ENCODE results near the gene ATP8B1. TPM values are rescaled to one million over a fixed set of nuclear protein-coding genes. Genes with fewer than 3 reads are reported as not detected.

ATP8B1 gene
- total and polyA plus RNA-seq, 2 experiments from 2014 or later, result 1.7 to 3.0 TPM

DNA sequence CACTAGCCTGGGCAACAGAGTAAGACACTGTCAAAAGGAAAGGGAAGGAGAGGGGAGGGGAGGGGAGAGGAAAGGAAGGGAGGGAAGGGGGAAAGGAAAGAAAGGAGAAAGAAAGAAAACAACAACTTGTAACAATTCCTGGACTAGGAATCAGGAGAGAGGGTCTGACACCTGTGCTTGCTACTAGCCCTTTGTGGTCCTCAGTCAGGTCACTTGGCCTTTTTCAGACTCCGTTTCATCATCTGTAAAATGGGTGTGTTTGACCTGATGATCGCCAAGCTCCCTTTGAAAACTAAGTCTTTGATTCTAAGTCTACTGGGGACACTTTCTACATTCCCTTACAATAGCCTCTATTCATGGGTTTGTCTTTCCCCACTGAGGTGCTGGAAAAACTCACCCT is 11.4 kb upstream of the ATP8B1 start (continued):
- TF ChIP-seq, protein P1, sequence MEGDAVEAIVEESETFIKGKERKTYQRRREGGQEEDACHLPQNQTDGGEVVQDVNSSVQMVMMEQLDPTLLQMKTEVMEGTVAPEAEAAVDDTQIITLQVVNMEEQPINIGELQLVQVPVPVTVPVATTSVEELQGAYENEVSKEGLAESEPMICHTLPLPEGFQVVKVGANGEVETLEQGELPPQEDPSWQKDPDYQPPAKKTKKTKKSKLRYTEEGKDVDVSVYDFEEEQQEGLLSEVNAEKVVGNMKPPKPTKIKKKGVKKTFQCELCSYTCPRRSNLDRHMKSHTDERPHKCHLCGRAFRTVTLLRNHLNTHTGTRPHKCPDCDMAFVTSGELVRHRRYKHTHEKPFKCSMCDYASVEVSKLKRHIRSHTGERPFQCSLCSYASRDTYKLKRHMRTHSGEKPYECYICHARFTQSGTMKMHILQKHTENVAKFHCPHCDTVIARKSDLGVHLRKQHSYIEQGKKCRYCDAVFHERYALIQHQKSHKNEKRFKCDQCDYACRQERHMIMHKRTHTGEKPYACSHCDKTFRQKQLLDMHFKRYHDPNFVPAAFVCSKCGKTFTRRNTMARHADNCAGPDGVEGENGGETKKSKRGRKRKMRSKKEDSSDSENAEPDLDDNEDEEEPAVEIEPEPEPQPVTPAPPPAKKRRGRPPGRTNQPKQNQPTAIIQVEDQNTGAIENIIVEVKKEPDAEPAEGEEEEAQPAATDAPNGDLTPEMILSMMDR (conservative IDR thresholded peaks at IDR 0.05; ENCODE audit: low read depth in 2 of 2), result no peak
- TF ChIP-seq EZH2 (IDR thresholded peaks at IDR 0.05; ENCODE audit: low read depth, unreplicated experiment) (no peak), ETS1 (IDR thresholded peaks at IDR 0.05) (no peak), JUNB (IDR thresholded peaks at IDR 0.05; ENCODE audit: unreplicated experiment) (no peak), POLR2AphosphoS5 (IDR thresholded peaks at IDR 0.05; ENCODE audit: low read depth) (no peak)

DNA sequence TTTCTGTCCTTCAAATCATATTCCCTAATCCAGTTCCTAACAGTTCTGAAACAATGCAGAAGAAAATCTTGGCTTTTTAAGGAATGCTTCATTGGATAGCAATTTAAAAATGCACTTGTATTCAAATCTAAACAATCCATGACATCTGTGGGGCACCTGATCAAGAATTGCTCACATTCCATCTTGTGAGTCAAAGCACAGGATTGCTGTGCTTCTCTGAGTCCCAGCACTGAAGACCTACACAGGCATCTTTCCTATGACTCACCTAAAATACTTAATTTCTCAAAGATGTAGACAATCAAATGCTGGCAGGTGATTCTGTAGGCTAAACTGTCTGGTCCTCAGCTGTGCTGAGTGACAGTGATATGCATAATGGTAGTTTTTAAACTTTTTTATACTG is 10.1 kb upstream of the ATP8B1 start:
- Histone ChIP-seq H3K27ac (ENCODE audit: low read depth) (no peak overlapping the region), H3K4me2 (no peak overlapping the region), H2AFZ (no peak overlapping the region), H3K9me2 (ENCODE audit: insufficient read depth) (no peaks in the 10 kb centered on the region), H3K27me3 (ENCODE audit: insufficient read depth) (no peaks in the 10 kb centered on the region), H3F3A (replicated peaks; ENCODE audit: low read depth) (no peaks in the 10 kb centered on the region), H4K20me1 (replicated peaks; ENCODE audit: insufficient read depth) (no peaks in the 10 kb centered on the region), H3K36me3 (ENCODE audit: insufficient read depth) (no peaks in the 10 kb centered on the region), H3K4me3 (no peak overlapping the region), H3K4me1 (ENCODE audit: insufficient read depth) (no peaks in the 10 kb centered on the region), H3K79me2 (replicated peaks; ENCODE audit: insufficient read depth) (no peaks in the 10 kb centered on the region)
- no peaks in the 10 kb centered on the region; the same call in 2 of the 3 replicates for H3K4me1 Mint-ChIP-seq
- DNase-seq (ENCODE audit: low spot score) (no peak), ATAC-seq (no peak)
- H3K27ac Mint-ChIP-seq, result no peak overlapping the region
- peaks cover 4% of the 10 kb centered on the region for H3K27me3 Mint-ChIP-seq (ENCODE audit: insufficient read depth, low read depth, poor library complexity)
- H3K4me3 Mint-ChIP-seq, result no peak overlapping the region
- H3K9me3 Mint-ChIP-seq, result peaks cover 11% of the 10 kb centered on the region
- H3K36me3 Mint-ChIP-seq (ENCODE audit: low read depth), result no peaks in the 10 kb centered on the region
- no peak for TF ChIP-seq CREB1 (CRISPR knock-in tag; IDR thresholded peaks at IDR 0.05; ENCODE audit: low read depth)
- no peak for TF ChIP-seq STAT1 (IDR thresholded peaks at IDR 0.05; ENCODE audit: unreplicated experiment)
- TF ChIP-seq POLR2AphosphoS5 (IDR thresholded peaks at IDR 0.05; ENCODE audit: low read depth), result no peak
- no peak for TF ChIP-seq ETS1 (IDR thresholded peaks at IDR 0.05)
- no peak for TF ChIP-seq NANOG (IDR thresholded peaks at IDR 0.05; ENCODE audit: borderline replicate concordance)
- TF ChIP-seq EZH2 (IDR thresholded peaks at IDR 0.05; ENCODE audit: low read depth, unreplicated experiment), result no peak
- TF ChIP-seq, protein P1 (conservative IDR thresholded peaks at IDR 0.05; ENCODE audit: low read depth in 2 of 2), result no peak
- TF ChIP-seq, protein P2, sequence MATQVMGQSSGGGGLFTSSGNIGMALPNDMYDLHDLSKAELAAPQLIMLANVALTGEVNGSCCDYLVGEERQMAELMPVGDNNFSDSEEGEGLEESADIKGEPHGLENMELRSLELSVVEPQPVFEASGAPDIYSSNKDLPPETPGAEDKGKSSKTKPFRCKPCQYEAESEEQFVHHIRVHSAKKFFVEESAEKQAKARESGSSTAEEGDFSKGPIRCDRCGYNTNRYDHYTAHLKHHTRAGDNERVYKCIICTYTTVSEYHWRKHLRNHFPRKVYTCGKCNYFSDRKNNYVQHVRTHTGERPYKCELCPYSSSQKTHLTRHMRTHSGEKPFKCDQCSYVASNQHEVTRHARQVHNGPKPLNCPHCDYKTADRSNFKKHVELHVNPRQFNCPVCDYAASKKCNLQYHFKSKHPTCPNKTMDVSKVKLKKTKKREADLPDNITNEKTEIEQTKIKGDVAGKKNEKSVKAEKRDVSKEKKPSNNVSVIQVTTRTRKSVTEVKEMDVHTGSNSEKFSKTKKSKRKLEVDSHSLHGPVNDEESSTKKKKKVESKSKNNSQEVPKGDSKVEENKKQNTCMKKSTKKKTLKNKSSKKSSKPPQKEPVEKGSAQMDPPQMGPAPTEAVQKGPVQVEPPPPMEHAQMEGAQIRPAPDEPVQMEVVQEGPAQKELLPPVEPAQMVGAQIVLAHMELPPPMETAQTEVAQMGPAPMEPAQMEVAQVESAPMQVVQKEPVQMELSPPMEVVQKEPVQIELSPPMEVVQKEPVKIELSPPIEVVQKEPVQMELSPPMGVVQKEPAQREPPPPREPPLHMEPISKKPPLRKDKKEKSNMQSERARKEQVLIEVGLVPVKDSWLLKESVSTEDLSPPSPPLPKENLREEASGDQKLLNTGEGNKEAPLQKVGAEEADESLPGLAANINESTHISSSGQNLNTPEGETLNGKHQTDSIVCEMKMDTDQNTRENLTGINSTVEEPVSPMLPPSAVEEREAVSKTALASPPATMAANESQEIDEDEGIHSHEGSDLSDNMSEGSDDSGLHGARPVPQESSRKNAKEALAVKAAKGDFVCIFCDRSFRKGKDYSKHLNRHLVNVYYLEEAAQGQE (IDR thresholded peaks at IDR 0.05; ENCODE audit: unreplicated experiment), result no peak
- no peak for TF ChIP-seq ZNF114 (CRISPR knock-in tag; IDR thresholded peaks at IDR 0.05)
- TF ChIP-seq ZNF331 (CRISPR knock-in tag; IDR thresholded peaks at IDR 0.05; ENCODE audit: low read depth), result no peak
- TF ChIP-seq EZH2phosphoT487 (IDR thresholded peaks at IDR 0.05; ENCODE audit: unreplicated experiment), result no peak
